ENCODE data around the gene ADAMTS12. TPM values are rescaled to one million over a fixed set of nuclear protein-coding genes. Genes with fewer than 3 reads are reported as not detected.

ADAMTS12 gene
- total and polyA plus RNA-seq, 2 experiments from 2014 or later: 9.1 to 17.1 TPM

DNA sequence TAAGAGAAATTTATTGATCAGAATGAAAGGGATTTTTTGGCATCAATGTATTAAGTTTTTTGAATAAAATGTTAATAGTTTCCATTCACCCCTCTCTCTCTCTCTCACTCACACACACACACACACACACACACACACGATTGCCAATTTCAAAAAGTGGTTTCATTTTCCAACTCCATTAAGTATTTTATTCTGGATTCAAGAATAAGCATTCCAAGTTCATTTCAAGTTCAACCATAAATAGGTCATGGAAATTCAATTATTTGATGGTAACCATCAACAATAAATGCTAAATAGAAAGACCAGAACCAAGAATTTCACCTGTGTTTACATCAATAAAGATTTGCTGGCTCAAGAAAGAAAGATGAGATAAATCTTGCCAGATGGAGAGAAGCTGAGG, 171.6 kb downstream of the ADAMTS12 start (continued):
- no peak for TF ChIP-seq ZNF462 (CRISPR knock-in tag; IDR thresholded peaks at IDR 0.05)
- TF ChIP-seq ZNF331 (CRISPR knock-in tag; IDR thresholded peaks at IDR 0.05; ENCODE audit: low read depth): no peak
- TF ChIP-seq STAT1 (IDR thresholded peaks at IDR 0.05; ENCODE audit: unreplicated experiment): no peak
- TF ChIP-seq ZNF114 (CRISPR knock-in tag; IDR thresholded peaks at IDR 0.05): no peak
- no peak for TF ChIP-seq CREB1 (CRISPR knock-in tag; IDR thresholded peaks at IDR 0.05; ENCODE audit: low read depth)

GRCh38 chr5:33719769-33720168, 172.0 kb downstream of the ADAMTS12 start:
- Mint-ChIP-seq H3K36me3 (ENCODE audit: low read depth) (0 out of 3 replicates have a peak, but pooled peaks cover 3% of the 10 kb centered on the region), H3K27me3 (ENCODE audit: insufficient read depth, low read depth, poor library complexity) (peaks cover under 1% of the 10 kb centered on the region), H3K9me3 (no peaks in the 10 kb centered on the region), H3K4me1 (no peaks in the 10 kb centered on the region), H3K27ac (no peak overlapping the region), H3K4me3 (no peak overlapping the region)
- H4K20me1 ChIP-seq (replicated peaks; ENCODE audit: insufficient read depth): no peaks in the 10 kb centered on the region
- H3K9me2 ChIP-seq (ENCODE audit: insufficient read depth): no peaks in the 10 kb centered on the region
- H3K4me3 ChIP-seq: no peak overlapping the region
- no peaks in the 10 kb centered on the region for H3F3A ChIP-seq (replicated peaks; ENCODE audit: low read depth)
- H3K4me1 ChIP-seq (ENCODE audit: insufficient read depth): 0 out of 2 replicates have a peak, but pooled peaks cover 7% of the 10 kb centered on the region
- DNase-seq (ENCODE audit: low spot score) (no peak), ATAC-seq (no peak)
- no peak overlapping the region for H2AFZ ChIP-seq
- H3K27me3 ChIP-seq (ENCODE audit: insufficient read depth): no peaks in the 10 kb centered on the region
- no peak overlapping the region for H3K4me2 ChIP-seq
- no peaks in the 10 kb centered on the region for H3K79me2 ChIP-seq (replicated peaks; ENCODE audit: insufficient read depth)
- H3K36me3 ChIP-seq (ENCODE audit: insufficient read depth): no peaks in the 10 kb centered on the region
- no peak overlapping the region for H3K27ac ChIP-seq (ENCODE audit: low read depth)
- TF ChIP-seq STAT1 (IDR thresholded peaks at IDR 0.05; ENCODE audit: unreplicated experiment) (no peak), EZH2 (IDR thresholded peaks at IDR 0.05; ENCODE audit: low read depth, unreplicated experiment) (no peak), EZH2phosphoT487 (IDR thresholded peaks at IDR 0.05; ENCODE audit: unreplicated experiment) (no peak), ZNF462 (CRISPR knock-in tag; IDR thresholded peaks at IDR 0.05) (no peak), JUNB (IDR thresholded peaks at IDR 0.05; ENCODE audit: unreplicated experiment) (no peak), NANOG (IDR thresholded peaks at IDR 0.05; ENCODE audit: borderline replicate concordance) (no peak), POLR2AphosphoS5 (IDR thresholded peaks at IDR 0.05; ENCODE audit: low read depth) (no peak), CREB1 (CRISPR knock-in tag; IDR thresholded peaks at IDR 0.05; ENCODE audit: low read depth) (no peak)

Measured in GM23338 (cell line).